IMR-90 (cell line): ENCODE measurements around the gene RASGRF1. TPM values are rescaled to one million over a fixed set of nuclear protein-coding genes. Genes with fewer than 3 reads are reported as not detected.

Experiments used
- ATAC-seq: fragments of 200-7000 bp; cut with Tn5 transposase; 2 replicates; pipeline ENCODE4 v1.9.1; 2020; ENCODE audit warnings: low read depth, mild to moderate bottlenecking, moderate library complexity
- BruUV-seq: library from RNA; stranded (reverse); fragments of 400-500 nt; replicated peaks from 2 replicates; lab custom pipeline; 2021; lab: Mats Ljungman, UMichigan
- CTCF ChIA-PET: fragments of 300-600 bp; formaldehyde crosslinking; extraction: SDS; loops from one replicate; lab custom pipeline; 2021; ENCODE audit warnings: antibody characterized with exemption; lab: Yijun Ruan, JAX
- POLR2A ChIA-PET: fragments of 300-600 bp; sonication (Branson Sonifier 250); formaldehyde crosslinking; loops from one replicate; lab custom pipeline; 2022; ENCODE audit warnings: antibody characterized with exemption; ENCODE audit not compliant: unreplicated experiment; lab: Charles Lee
- DNase-seq: peaks from one replicate; pipeline ENCODE4 v3.0.0; 2013
- H2AFZ ChIP-seq: replicated peaks from 2 replicates; pipeline ENCODE3; 2013; ENCODE audit warnings: low read length, mild to moderate bottlenecking; ENCODE audit not compliant: poor library complexity
- H2AK5ac ChIP-seq: 2 replicates; pipeline ENCODE4 v1.6.1; 2013; ENCODE audit warnings: low read depth, low read length, inconsistent platforms
- H2AK9ac ChIP-seq: replicated peaks from 2 replicates; pipeline ENCODE3; 2013; ENCODE audit warnings: mild to moderate bottlenecking, low read depth, low read length, moderate library complexity; ENCODE audit not compliant: poor library complexity
- H2BK120ac ChIP-seq: 2 replicates; pipeline ENCODE4 v1.6.1; 2013; ENCODE audit warnings: low read depth, low read length, inconsistent platforms
- H2BK15ac ChIP-seq: 3 replicates; pipeline ENCODE4 v1.6.1; 2013; ENCODE audit warnings: low read depth, low read length, inconsistent platforms
- H2BK20ac ChIP-seq: 2 replicates; pipeline ENCODE4 v1.6.1; 2013; ENCODE audit warnings: low read depth, mild to moderate bottlenecking, inconsistent platforms, low read length, moderate library complexity
- H2BK5ac ChIP-seq: 2 replicates; pipeline ENCODE4 v1.6.1; 2013; ENCODE audit warnings: mild to moderate bottlenecking, low read depth, low read length, inconsistent platforms; ENCODE audit not compliant: poor library complexity, severe bottlenecking
- H3K14ac ChIP-seq: replicated peaks from 2 replicates; pipeline ENCODE4 v1.6.1; 2013; ENCODE audit warnings: low read depth, low read length, inconsistent platforms
- H3K18ac ChIP-seq: 2 replicates; pipeline ENCODE4 v1.6.1; 2013; ENCODE audit warnings: low read depth, low read length, control low read depth
- H3K23ac ChIP-seq: 2 replicates; pipeline ENCODE4 v1.6.1; 2013; ENCODE audit warnings: low read depth, low read length, inconsistent platforms
- H3K27ac ChIP-seq: 2 replicates; pipeline ENCODE4 v1.5.1; 2013; ENCODE audit warnings: mild to moderate bottlenecking, control low read depth, low read length; ENCODE audit not compliant: insufficient read depth
- H3K27me3 ChIP-seq: 2 replicates; pipeline ENCODE4 v1.6.1; 2013; ENCODE audit warnings: low read length; ENCODE audit not compliant: control insufficient read depth, insufficient read depth
- H3K36me3 ChIP-seq: 2 replicates; pipeline ENCODE4 v1.6.1; 2013; ENCODE audit warnings: low read length, mixed read lengths; ENCODE audit not compliant: control insufficient read depth, insufficient read depth
- H3K4ac ChIP-seq: 2 replicates; pipeline ENCODE4 v1.6.1; 2013; ENCODE audit warnings: low read depth, low read length, inconsistent platforms
- H3K4me1 ChIP-seq: 2 replicates; pipeline ENCODE4 v1.6.1; 2013; ENCODE audit warnings: low read length, mixed read lengths; ENCODE audit not compliant: control insufficient read depth, insufficient read depth
- H3K4me2 ChIP-seq: 2 replicates; pipeline ENCODE4 v1.6.1; 2013; ENCODE audit warnings: low read depth, mild to moderate bottlenecking, control low read depth, low read length, moderate library complexity
- H3K4me3 ChIP-seq: 2 replicates; pipeline ENCODE4 v1.5.1; 2013; ENCODE audit warnings: low read depth, mild to moderate bottlenecking, control low read depth, low read length, moderate library complexity; ENCODE audit not compliant: insufficient read depth
- H3K56ac ChIP-seq: 2 replicates; pipeline ENCODE4 v1.6.1; 2013; ENCODE audit warnings: low read length, inconsistent platforms; ENCODE audit not compliant: insufficient read depth; ENCODE audit errors: extremely low read depth
- H3K79me1 ChIP-seq, 2 experiments: 2 replicates each; pipeline ENCODE4 v1.6.1; 2013; ENCODE audit warnings: low read length in 2 of 2, inconsistent platforms in 1 of 2, low read depth in 1 of 2
- H3K9ac ChIP-seq: 2 replicates; pipeline ENCODE4 v1.6.1; 2013; ENCODE audit warnings: low read depth, low read length, control low read depth
- H3K9me1 ChIP-seq: 2 replicates; pipeline ENCODE4 v1.6.1; 2013; ENCODE audit warnings: low read length, inconsistent platforms; ENCODE audit not compliant: insufficient read depth
- H3K9me3 ChIP-seq: 2 replicates; pipeline ENCODE4 v1.6.1; 2013; ENCODE audit warnings: low read length; ENCODE audit not compliant: control insufficient read depth, insufficient read depth
- H4K20me1 ChIP-seq: 2 replicates; pipeline ENCODE4 v1.6.1; 2013; ENCODE audit warnings: low read length, inconsistent platforms; ENCODE audit not compliant: insufficient read depth
- H4K5ac ChIP-seq: 2 replicates; pipeline ENCODE4 v1.6.1; 2013; ENCODE audit warnings: mild to moderate bottlenecking, low read depth, low read length, control low read depth
- H4K8ac ChIP-seq, 2 experiments: 2 replicates each; pipeline ENCODE4 v1.6.1; 2013; ENCODE audit warnings: low read depth in 2 of 2, low read length in 2 of 2, control low read depth in 1 of 2, inconsistent platforms in 1 of 2
- H4K91ac ChIP-seq: 2 replicates; pipeline ENCODE4 v1.6.1; 2013; ENCODE audit warnings: low read depth, low read length, inconsistent platforms; ENCODE audit not compliant: insufficient read depth
- BHLHE40 ChIP-seq: fragments of 150-350 bp; IDR thresholded peaks from 2 replicates; pipeline ENCODE4 v1.6.1; 2016; ENCODE audit warnings: mild to moderate bottlenecking, low read depth, low read length
- CEBPB ChIP-seq: IDR thresholded peaks from 2 replicates; pipeline ENCODE4 v1.6.1; 2012; ENCODE audit warnings: low read depth, low read length, improper control_type of control experiment
- CHD1 ChIP-seq: IDR thresholded peaks from 2 replicates; pipeline ENCODE4 v1.6.1; 2012; ENCODE audit warnings: low read depth, low read length, improper control_type of control experiment
- FOS ChIP-seq: fragments of 150-350 bp; IDR thresholded peaks from 2 replicates; pipeline ENCODE4 v1.6.1; 2016; ENCODE audit warnings: low read depth, low read length
- MAFK ChIP-seq: IDR thresholded peaks from 2 replicates; pipeline ENCODE4 v1.6.1; 2012; ENCODE audit warnings: low read depth, low read length, improper control_type of control experiment
- MAZ ChIP-seq: IDR thresholded peaks from 2 replicates; pipeline ENCODE4 v1.6.1; 2012; ENCODE audit warnings: low read depth, mild to moderate bottlenecking, low read length, improper control_type of control experiment, moderate library complexity, borderline replicate concordance
- MXI1 ChIP-seq: IDR thresholded peaks from 2 replicates; pipeline ENCODE4 v1.6.1; 2012; ENCODE audit warnings: low read depth, mild to moderate bottlenecking, low read length, moderate library complexity, borderline replicate concordance
- NFE2L2 ChIP-seq: fragments of 150-350 bp; IDR thresholded peaks from 2 replicates; pipeline ENCODE4 v1.6.1; 2016; ENCODE audit warnings: low read depth, mild to moderate bottlenecking, low read length
- POLR2A ChIP-seq: IDR thresholded peaks from 2 replicates; pipeline ENCODE4 v1.6.1; 2012; ENCODE audit warnings: mild to moderate bottlenecking, low read depth, low read length
- RAD21 ChIP-seq: IDR thresholded peaks from 2 replicates; pipeline ENCODE4 v1.6.1; 2012; ENCODE audit warnings: low read length, improper control_type of control experiment
- RCOR1 ChIP-seq: IDR thresholded peaks from 2 replicates; pipeline ENCODE4 v1.6.1; 2012; ENCODE audit warnings: mild to moderate bottlenecking, low read length, improper control_type of control experiment; ENCODE audit not compliant: insufficient replicate concordance
- RFX5 ChIP-seq: IDR thresholded peaks from 2 replicates; pipeline ENCODE4 v1.8.0; 2012; ENCODE audit warnings: low read depth, mild to moderate bottlenecking, low read length, moderate library complexity
- SMC3 ChIP-seq: fragments of 150-350 bp; IDR thresholded peaks from 2 replicates; pipeline ENCODE4 v1.6.1; 2016; ENCODE audit warnings: low read depth, mild to moderate bottlenecking, antibody characterized with exemption, low read length, moderate library complexity
- USF2 ChIP-seq: fragments of 150-350 bp; IDR thresholded peaks from 2 replicates; pipeline ENCODE4 v1.6.1; 2017; ENCODE audit warnings: mild to moderate bottlenecking, antibody characterized with exemption, low read length, low read depth
- WGBS, 2 experiments: methylation state at CpG; one replicate each; pipeline versions ENCODE4 v1.1.5 to v1.1.7; 2013; ENCODE audit warnings: missing lambda C conversion rate in 2 of 2; ENCODE audit not compliant: insufficient read length in 1 of 2; ENCODE audit errors: extremely low coverage in 2 of 2; 5-methylcytosine and 5-hydroxymethylcytosine counted together
- dilution Hi-C: fragments of 300-500 bp; cut with HindIII; formaldehyde crosslinking; loops from one replicate; pipeline ENCODE4 v1.14.3; 2018; ENCODE audit warnings: low sequenced_read_pairs; ENCODE audit not compliant: unreplicated experiment
- in situ Hi-C: fragments of 300-500 bp; cut with MboI; formaldehyde crosslinking; loops from 3 replicates; pipeline ENCODE4 v1.14.3; 2019; ENCODE audit warnings: low sequenced_read_pairs, inconsistent platforms, mixed read lengths
- intact Hi-C: fragments of 100-400 bp; cut with micrococcal nuclease; formaldehyde crosslinking; loops from 2 replicates; pipeline ENCODE4 v1.10.0; 2022
- polyA plus RNA-seq, 3 experiments: library from polyadenylated mRNA; depleted of rRNA; stranded (reverse); fragments of >200 nt; gene quantifications; 2 replicates each; pipeline ENCODE4 v1.2.3, GENCODE V29; 2012; ENCODE audit warnings: low replicate concordance in 1 of 3
- total RNA-seq: library from RNA; depleted of rRNA; stranded (reverse); fragments of >200 nt; gene quantifications from 2 replicates; pipeline ENCODE4 v1.2.3, GENCODE V29; 2012
- TF ChIP-seq, protein P1 (sequence below): fragments of 150-350 bp; IDR thresholded peaks from 2 replicates; pipeline ENCODE4 v1.6.1; 2016; ENCODE audit warnings: low read depth, mild to moderate bottlenecking, low read length, moderate library complexity, borderline replicate concordance
- TF ChIP-seq, protein P2 (sequence below): conservative IDR thresholded peaks from 2 replicates; pipeline ENCODE4 v1.5.1; 2012; ENCODE audit warnings: mild to moderate bottlenecking, low read depth, low read length, improper control_type of control experiment

The RASGRF1 gene
- total and polyA plus RNA-seq, 2 of the 4 experiments (the other 2 are of a cell fraction), result under 0.01 to 0.15 TPM

GRCh38 chr15:79041601-79042168, 48.9 kb downstream of the RASGRF1 start:
- WGBS, 2 experiments, result no CpG with 5 or more reads among the region's 4 CpGs
- Histone ChIP-seq H4K91ac (no peak overlapping the region), H2AK5ac (no peak overlapping the region), H3K9me3 (peaks cover 4% of the 10 kb centered on the region), H3K4me3 (no peak overlapping the region), H3K9me1 (no peaks in the 10 kb centered on the region), H4K20me1 (no peaks in the 10 kb centered on the region), H3K27me3 (peaks cover 10% of the 10 kb centered on the region), H2BK5ac (no peak overlapping the region), H2BK120ac (no peak overlapping the region), H2AK9ac (no peak overlapping the region), H3K14ac (no peak overlapping the region), H2AFZ (no peak overlapping the region), H3K9ac (no peak overlapping the region), H3K79me1 (no peaks in the 10 kb centered on the region), H2BK15ac (no peak overlapping the region), H4K5ac (no peak overlapping the region), H3K36me3 (no peaks in the 10 kb centered on the region), H3K18ac (no peak overlapping the region), H2BK20ac (no peak overlapping the region), H4K8ac (no peak overlapping the region), H3K4me2 (no peak overlapping the region), H3K27ac (no peak overlapping the region), H3K56ac (no peak overlapping the region), H3K23ac (no peak overlapping the region), H3K4me1 (no peaks in the 10 kb centered on the region), H3K4ac (no peak overlapping the region)
- CTCF ChIA-PET, result no interaction called here
- ATAC-seq, result no peak
- dilution Hi-C loops (no loop called here), intact Hi-C loops (no loop called here), in situ Hi-C loops (no loop called here)
- DNase-seq, result no peak
- no TSS peak for BruUV-seq
- POLR2A ChIA-PET, result no interaction called here
- no peak for TF ChIP-seq MAZ
- TF ChIP-seq, protein P1, sequence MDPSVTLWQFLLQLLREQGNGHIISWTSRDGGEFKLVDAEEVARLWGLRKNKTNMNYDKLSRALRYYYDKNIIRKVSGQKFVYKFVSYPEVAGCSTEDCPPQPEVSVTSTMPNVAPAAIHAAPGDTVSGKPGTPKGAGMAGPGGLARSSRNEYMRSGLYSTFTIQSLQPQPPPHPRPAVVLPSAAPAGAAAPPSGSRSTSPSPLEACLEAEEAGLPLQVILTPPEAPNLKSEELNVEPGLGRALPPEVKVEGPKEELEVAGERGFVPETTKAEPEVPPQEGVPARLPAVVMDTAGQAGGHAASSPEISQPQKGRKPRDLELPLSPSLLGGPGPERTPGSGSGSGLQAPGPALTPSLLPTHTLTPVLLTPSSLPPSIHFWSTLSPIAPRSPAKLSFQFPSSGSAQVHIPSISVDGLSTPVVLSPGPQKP, result no peak
- no peak for TF ChIP-seq FOS
- TF ChIP-seq, protein P2, sequence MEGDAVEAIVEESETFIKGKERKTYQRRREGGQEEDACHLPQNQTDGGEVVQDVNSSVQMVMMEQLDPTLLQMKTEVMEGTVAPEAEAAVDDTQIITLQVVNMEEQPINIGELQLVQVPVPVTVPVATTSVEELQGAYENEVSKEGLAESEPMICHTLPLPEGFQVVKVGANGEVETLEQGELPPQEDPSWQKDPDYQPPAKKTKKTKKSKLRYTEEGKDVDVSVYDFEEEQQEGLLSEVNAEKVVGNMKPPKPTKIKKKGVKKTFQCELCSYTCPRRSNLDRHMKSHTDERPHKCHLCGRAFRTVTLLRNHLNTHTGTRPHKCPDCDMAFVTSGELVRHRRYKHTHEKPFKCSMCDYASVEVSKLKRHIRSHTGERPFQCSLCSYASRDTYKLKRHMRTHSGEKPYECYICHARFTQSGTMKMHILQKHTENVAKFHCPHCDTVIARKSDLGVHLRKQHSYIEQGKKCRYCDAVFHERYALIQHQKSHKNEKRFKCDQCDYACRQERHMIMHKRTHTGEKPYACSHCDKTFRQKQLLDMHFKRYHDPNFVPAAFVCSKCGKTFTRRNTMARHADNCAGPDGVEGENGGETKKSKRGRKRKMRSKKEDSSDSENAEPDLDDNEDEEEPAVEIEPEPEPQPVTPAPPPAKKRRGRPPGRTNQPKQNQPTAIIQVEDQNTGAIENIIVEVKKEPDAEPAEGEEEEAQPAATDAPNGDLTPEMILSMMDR, result no peak
- no peak for TF ChIP-seq CHD1
- TF ChIP-seq BHLHE40, result no peak
- no peak for TF ChIP-seq CEBPB
- TF ChIP-seq MXI1, result no peak
- no peak for TF ChIP-seq SMC3
- TF ChIP-seq MAFK, result no peak
- no peak for TF ChIP-seq POLR2A
- TF ChIP-seq NFE2L2, result no peak
- TF ChIP-seq RFX5, result no peak
- TF ChIP-seq RCOR1, result no peak
- no peak for TF ChIP-seq RAD21
- no peak for TF ChIP-seq USF2
